T-helper 22 cell (primary cell): ENCODE data around the gene MAST4.

Experiments
- DNase-seq: peaks from one replicate; pipeline ENCODE4 v3.0.0-alpha.2; 2020; ENCODE audit warnings: low read depth

MAST4 gene

GRCh38 chr5:67190861-67191260 is 594.7 kb downstream of the MAST4 start:
- no peak for DNase-seq

- DNase-seq, result no peak
Observed at GRCh38 chr5:67192719-67193438, 596.7 kb downstream of the MAST4 start.

GRCh38 chr5:67193439-67193807 is 597.2 kb downstream of the MAST4 start:
- no peak for DNase-seq

GRCh38 chr5:67194166-67194565 is 598.0 kb downstream of the MAST4 start:
- no peak for DNase-seq

GRCh38 chr5:67195406-67196275 is 599.4 kb downstream of the MAST4 start:
- no peak for DNase-seq

- no peak for DNase-seq
Observed at GRCh38 chr5:67196537-67197059, 600.4 kb downstream of the MAST4 start, which contains the start of gene CD180. Gene CD180, minus strand, starts transcription at chr5:67196799. Its CDS starts 158 bp downstream, at chr5:67196641.

GRCh38 chr5:67197536-67197935 is 601.3 kb downstream of the MAST4 start:
- no peak for DNase-seq

- DNase-seq, result no peak
Observed at GRCh38 chr5:67198917-67199316, 602.7 kb downstream of the MAST4 start.

GRCh38 chr5:67199859-67200258 is 603.7 kb downstream of the MAST4 start:
- DNase-seq, result no peak

GRCh38 chr5:67200809-67201562 is 604.8 kb downstream of the MAST4 start:
- no peak for DNase-seq

- no peak for DNase-seq
Observed at GRCh38 chr5:67201897-67202549, 605.8 kb downstream of the MAST4 start.

GRCh38 chr5:67202828-67203227 is 606.6 kb downstream of the MAST4 start:
- no peak for DNase-seq

- DNase-seq, result no peak
Observed at GRCh38 chr5:67203701-67204074, 607.5 kb downstream of the MAST4 start.

- DNase-seq, result no peak
Observed at GRCh38 chr5:67204821-67205220, 608.6 kb downstream of the MAST4 start.

- DNase-seq, result no peak
Observed at GRCh38 chr5:67205981-67206380, 609.8 kb downstream of the MAST4 start.

- no peak for DNase-seq
Observed at GRCh38 chr5:67206461-67206860, 610.3 kb downstream of the MAST4 start.

- peak; percentile 76 for DNase-seq
Observed at GRCh38 chr5:67206929-67207328, 610.7 kb downstream of the MAST4 start.

GRCh38 chr5:67208403-67208802 is 612.2 kb downstream of the MAST4 start:
- DNase-seq, result no peak

- peak; percentile 33 for DNase-seq
Observed at GRCh38 chr5:67209141-67209771, 613.1 kb downstream of the MAST4 start.

- DNase-seq, result no peak
Observed at GRCh38 chr5:67211926-67212325, 615.7 kb downstream of the MAST4 start.

- no peak for DNase-seq
Observed at GRCh38 chr5:67214036-67214435, 617.8 kb downstream of the MAST4 start.
